Esophagus squamous epithelium (tissue), 5 donors: ENCODE data around the gene CHST11. TPM values are rescaled to one million over a fixed set of nuclear protein-coding genes. Genes with fewer than 3 reads are reported as not detected.

ENCODE experiments used
- DNase-seq: peaks from one replicate; lab custom pipeline; 2025; lab: John Stamatoyannopoulos, UW
- H3K27ac ChIP-seq, 4 donors: fragments of 200-600 bp; sonication (generic); one replicate each; pipeline ENCODE4 v1.5.1; 2016 to 2019; ENCODE audit warnings: mild to moderate bottlenecking in 1 of 4
- H3K27me3 ChIP-seq, 4 donors: fragments of 200-600 bp; sonication (generic); 1 replicate in 3 of 4; 2 replicates in 1 of 4; pipeline versions ENCODE4 v1.5.1 to v1.6.0; 2017 to 2021; ENCODE audit warnings: antibody characterized with exemption in 1 of 4
- H3K36me3 ChIP-seq, 3 donors: fragments of 200-600 bp; sonication (generic); one replicate each; pipeline ENCODE4 v1.5.1; 2016 to 2019
- H3K4me1 ChIP-seq, 3 donors: fragments of 200-600 bp; sonication (generic); one replicate each; pipeline ENCODE4 v1.5.1; 2017 to 2019
- H3K4me3 ChIP-seq, 4 donors: fragments of 200-600 bp; sonication (generic); 1 replicate in 3 of 4; 2 replicates in 1 of 4; pipeline ENCODE4 v1.5.1; 2016 to 2019; ENCODE audit warnings: mild to moderate bottlenecking in 2 of 4, moderate library complexity in 1 of 4
- H3K9me3 ChIP-seq, 3 donors: fragments of 200-600 bp; sonication (generic); one replicate each; pipeline ENCODE4 v1.5.1; 2016 to 2019
- POLR2A ChIP-seq, 4 donors: fragments of 450-650 bp; IDR thresholded peaks; one replicate each; pipeline ENCODE4 v1.6.1; 2017; ENCODE audit warnings: antibody characterized with exemption in 4 of 4, mild to moderate bottlenecking in 4 of 4, moderate library complexity in 3 of 4
- WGBS, 2 donors: methylation state at CpG; one replicate each; pipeline ENCODE4 v1.1.5; 2018; 5-methylcytosine and 5-hydroxymethylcytosine counted together
- intact Hi-C: fragments of 100-400 bp; cut with DNase I; formaldehyde crosslinking; loops from one replicate; pipeline ENCODE4 v1.15.0; 2022
- total RNA-seq, 4 donors: library from RNA; depleted of rRNA; stranded (reverse); fragments of >200 nt; gene quantifications; one replicate each; pipeline ENCODE4 v1.1.0, GENCODE V29; 2016
- TF ChIP-seq, protein P1 (sequence below), 6 experiments: fragments of 450-650 bp in 4 of 6; fragments of 200-600 bp in 2 of 6; sonication (generic) in 2 of 6; IDR thresholded peaks; one replicate each; pipeline ENCODE4 v1.5.1; 2016 to 2019; ENCODE audit warnings: antibody characterized with exemption in 6 of 6, mild to moderate bottlenecking in 4 of 6, moderate library complexity in 4 of 6
- donor health status: DM: yes; HTN: yes; CAD: no.

Gene CHST11
- total RNA-seq, 4 donors from 2014 or later = 6.3 to 12.6 (median 10.3) TPM

DNA sequence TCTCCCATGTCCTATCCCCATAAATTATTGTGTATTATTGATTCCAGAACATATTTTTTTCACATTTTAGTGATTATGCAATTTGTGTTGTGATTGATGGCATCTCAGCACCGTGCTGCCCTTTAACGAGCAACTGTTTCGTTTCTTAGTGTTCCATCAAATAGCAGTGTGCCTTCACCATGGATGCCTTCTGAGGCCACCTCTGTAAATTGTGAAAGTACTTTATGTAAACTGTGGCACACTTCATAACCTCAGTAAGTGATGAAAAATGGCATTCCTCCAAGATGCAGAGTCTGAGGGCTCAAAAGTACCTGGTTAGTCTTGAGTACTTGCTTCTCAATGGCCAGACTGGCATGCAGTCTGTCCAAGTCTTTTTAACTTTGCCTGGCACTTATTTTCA lies 8.2 kb downstream of the CHST11 start:
- Histone ChIP-seq H3K9me3 (no peaks in the 10 kb centered on the region), H3K4me3 (no peak overlapping the region), H3K27ac (no peak overlapping the region), H3K36me3 (no peaks in the 10 kb centered on the region), H3K27me3 (no peaks in the 10 kb centered on the region), H3K4me1 (peaks cover 0 to 36% (median 24%) of the 10 kb centered on the region in 3 donors)
- intact Hi-C loops = no loop called here
- WGBS, 2 donors = 72 to 77% methylated on average over 3 of the region's 3 CpGs
- DNase-seq = no peak
- TF ChIP-seq, protein P1, sequence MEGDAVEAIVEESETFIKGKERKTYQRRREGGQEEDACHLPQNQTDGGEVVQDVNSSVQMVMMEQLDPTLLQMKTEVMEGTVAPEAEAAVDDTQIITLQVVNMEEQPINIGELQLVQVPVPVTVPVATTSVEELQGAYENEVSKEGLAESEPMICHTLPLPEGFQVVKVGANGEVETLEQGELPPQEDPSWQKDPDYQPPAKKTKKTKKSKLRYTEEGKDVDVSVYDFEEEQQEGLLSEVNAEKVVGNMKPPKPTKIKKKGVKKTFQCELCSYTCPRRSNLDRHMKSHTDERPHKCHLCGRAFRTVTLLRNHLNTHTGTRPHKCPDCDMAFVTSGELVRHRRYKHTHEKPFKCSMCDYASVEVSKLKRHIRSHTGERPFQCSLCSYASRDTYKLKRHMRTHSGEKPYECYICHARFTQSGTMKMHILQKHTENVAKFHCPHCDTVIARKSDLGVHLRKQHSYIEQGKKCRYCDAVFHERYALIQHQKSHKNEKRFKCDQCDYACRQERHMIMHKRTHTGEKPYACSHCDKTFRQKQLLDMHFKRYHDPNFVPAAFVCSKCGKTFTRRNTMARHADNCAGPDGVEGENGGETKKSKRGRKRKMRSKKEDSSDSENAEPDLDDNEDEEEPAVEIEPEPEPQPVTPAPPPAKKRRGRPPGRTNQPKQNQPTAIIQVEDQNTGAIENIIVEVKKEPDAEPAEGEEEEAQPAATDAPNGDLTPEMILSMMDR (IDR thresholded peaks at IDR 0.05) = no peak

DNA sequence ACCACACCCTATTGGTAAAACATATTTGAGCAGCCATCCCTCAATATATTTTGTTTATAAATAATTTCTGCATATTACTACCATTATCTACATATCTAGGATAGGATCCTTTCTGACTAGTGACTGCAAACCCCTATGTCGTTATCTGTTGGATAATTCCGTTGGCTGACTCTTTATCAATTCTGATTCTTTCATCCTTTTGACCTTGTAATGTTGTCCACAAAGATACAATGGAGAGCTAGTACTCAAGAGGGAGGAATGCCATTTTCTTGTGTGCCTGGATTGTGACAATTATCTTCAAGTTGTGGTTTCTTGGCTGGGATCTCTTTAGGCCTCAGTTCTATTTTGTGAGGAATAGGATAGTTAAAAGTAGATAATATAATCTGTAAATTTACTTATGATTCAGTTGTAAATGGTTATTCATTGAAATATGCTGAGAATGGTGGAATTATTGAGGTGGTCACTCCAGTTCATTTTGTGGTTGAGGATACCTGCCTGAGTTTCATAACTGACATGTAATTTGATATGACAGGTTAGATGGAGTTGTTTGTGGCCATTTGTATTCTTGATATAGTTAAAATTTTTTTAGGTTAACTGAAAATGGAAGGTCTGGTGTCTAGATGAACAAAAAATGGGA lies 10.1 kb downstream of the CHST11 start:
- no peak for DNase-seq
- Histone ChIP-seq H3K9me3 (no peaks in the 10 kb centered on the region), H3K36me3 (no peaks in the 10 kb centered on the region), H3K4me3 (no peak overlapping the region), H3K27me3 (no peaks in the 10 kb centered on the region), H3K27ac (no peak overlapping the region), H3K4me1 (peaks cover 0 to 17% (median 16%) of the 10 kb centered on the region in 3 donors)
- TF ChIP-seq, protein P1 (IDR thresholded peaks at IDR 0.05) = no peak
- TF ChIP-seq POLR2A (IDR thresholded peaks at IDR 0.05) = no peak
- 64 to 93% methylated on average over 2 of the region's 2 CpGs for WGBS, 2 donors
- intact Hi-C loops = no loop called here

DNA sequence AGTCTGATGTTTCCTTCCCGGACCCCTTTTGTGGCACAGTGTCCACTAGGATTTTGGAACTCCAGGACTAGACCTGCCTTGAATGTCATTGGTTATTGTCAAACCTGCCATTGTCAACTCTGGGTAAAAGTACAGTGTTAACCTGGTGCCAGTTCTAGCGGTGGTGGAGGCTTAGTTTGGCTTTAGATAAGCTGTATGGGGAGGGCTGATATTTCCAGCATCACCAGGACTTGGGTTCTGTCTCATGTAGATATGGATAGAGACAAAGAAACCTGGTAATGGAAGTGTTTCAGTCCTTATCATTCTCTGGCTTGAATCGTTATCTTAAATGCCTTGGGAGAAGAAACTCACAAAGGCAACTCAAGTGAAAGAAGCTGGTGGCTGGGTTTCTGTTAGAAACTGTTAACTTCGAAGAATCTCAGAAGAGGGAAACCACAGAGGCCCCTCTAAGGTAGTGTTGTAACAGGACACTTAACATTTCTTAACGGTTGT lies 10.6 kb downstream of the CHST11 start:
- intact Hi-C loops = no loop called here

DNA sequence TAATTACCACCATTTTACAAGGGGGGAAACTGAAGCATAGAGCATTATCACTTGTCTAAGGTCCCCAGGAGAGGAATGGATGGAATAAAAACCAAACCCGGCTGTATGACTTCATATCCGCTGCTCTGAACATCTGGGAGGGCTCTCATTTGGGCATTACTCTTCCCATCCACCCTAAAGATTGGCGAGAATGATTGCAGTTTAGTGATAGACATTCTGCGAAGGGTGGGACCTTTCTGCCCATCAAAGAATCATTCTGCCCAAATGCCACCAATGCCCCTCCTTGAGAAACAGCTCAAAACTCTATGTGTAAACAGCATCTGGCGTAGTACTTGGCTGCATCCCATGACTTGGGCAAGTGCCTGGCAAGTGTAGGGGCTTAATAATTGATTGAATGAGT lies 11.6 kb downstream of the CHST11 start:
- Histone ChIP-seq H3K9me3 (no peaks in the 10 kb centered on the region), H3K36me3 (no peaks in the 10 kb centered on the region), H3K27ac (no peak overlapping the region), H3K27me3 (no peaks in the 10 kb centered on the region), H3K4me3 (no peak overlapping the region), H3K4me1 (peaks cover 0 to 19% (median 6%) of the 10 kb centered on the region in 3 donors)
- no peak for TF ChIP-seq POLR2A (IDR thresholded peaks at IDR 0.05)
- TF ChIP-seq, protein P1 (IDR thresholded peaks at IDR 0.05) = no peak
- intact Hi-C loops = no loop called here
- WGBS, 2 donors = 88 to 92% methylated on average over 5 of the region's 5 CpGs
- no peak for DNase-seq

More for the DNA sequence above, 10.6 kb downstream of the CHST11 start:
- Histone ChIP-seq H3K27ac (no peak overlapping the region), H3K9me3 (no peaks in the 10 kb centered on the region), H3K27me3 (no peaks in the 10 kb centered on the region), H3K36me3 (no peaks in the 10 kb centered on the region), H3K4me3 (no peak overlapping the region), H3K4me1 (peaks cover 0 to 16% (median 13%) of the 10 kb centered on the region in 3 donors)
- WGBS, 2 donors = 74 to 83% methylated on average over 4 to 5 of the region's 5 CpGs
- TF ChIP-seq POLR2A (IDR thresholded peaks at IDR 0.05) = no peak
- TF ChIP-seq, protein P1 (IDR thresholded peaks at IDR 0.05) = no peak
- no peak for DNase-seq

DNA sequence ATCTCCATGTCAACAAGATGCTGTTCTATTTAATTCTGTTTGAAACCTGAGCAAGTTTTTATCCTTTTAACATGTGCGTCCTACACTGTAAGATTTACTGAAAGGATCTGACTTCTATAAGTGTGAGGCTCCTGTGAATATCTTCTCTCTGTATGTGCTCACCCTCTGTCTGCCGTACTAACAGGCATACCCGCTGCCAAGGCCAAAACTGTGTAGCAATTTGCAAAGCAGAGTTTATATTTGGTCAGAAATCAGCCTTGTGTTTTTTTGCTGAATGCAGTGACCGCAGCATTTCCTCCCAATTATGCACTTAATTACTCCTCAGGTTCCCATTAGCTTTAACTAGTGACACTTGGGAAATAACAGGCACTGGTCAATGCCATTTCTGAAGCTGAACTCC lies 12.3 kb downstream of the CHST11 start:
- Histone ChIP-seq H3K4me3 (no peak overlapping the region), H3K36me3 (no peaks in the 10 kb centered on the region), H3K4me1 (peaks cover 0 to 21% (median 3%) of the 10 kb centered on the region in 3 donors), H3K27me3 (no peaks in the 10 kb centered on the region), H3K27ac (no peak overlapping the region), H3K9me3 (no peaks in the 10 kb centered on the region)
- TF ChIP-seq POLR2A (IDR thresholded peaks at IDR 0.05) = no peak
- TF ChIP-seq, protein P1 (IDR thresholded peaks at IDR 0.05) = no peak
- no peak for DNase-seq
- intact Hi-C loops = no loop called here
- WGBS, 2 donors = 84 to 93% methylated on average over 4 of the region's 4 CpGs
